HL-60 (cell line): ENCODE data around the gene CDK5RAP1.

Experiments
- CTCF ChIP-seq: IDR thresholded peaks from one replicate; pipeline ENCODE4 v1.5.1; 2011; ENCODE audit warnings: low read length, control low read depth, inconsistent platforms; ENCODE audit not compliant: insufficient read depth
- GABPA ChIP-seq: IDR thresholded peaks from 2 replicates; pipeline ENCODE4 v1.6.1; 2012; ENCODE audit warnings: low read depth
- POLR2AphosphoS5 ChIP-seq: IDR thresholded peaks from 2 replicates; pipeline ENCODE4 v1.6.1; 2012; ENCODE audit warnings: low read depth
- REST ChIP-seq: IDR thresholded peaks from 2 replicates; pipeline ENCODE4 v1.6.1; 2012; ENCODE audit warnings: low read depth; ENCODE audit not compliant: insufficient replicate concordance
- SPI1 ChIP-seq: IDR thresholded peaks from 2 replicates; pipeline ENCODE4 v1.6.1; 2012; ENCODE audit warnings: low read depth, mild to moderate bottlenecking, borderline replicate concordance

GRCh38 chr20:33450867-33451266 lies 49.5 kb upstream of the CDK5RAP1 start:
- TF ChIP-seq CTCF: no peak
- TF ChIP-seq GABPA: no peak
- TF ChIP-seq POLR2AphosphoS5: no peak
- TF ChIP-seq REST: no peak
- no peak for TF ChIP-seq SPI1
